DND-41 (cell line): ENCODE measurements around the gene EIPR1.

ENCODE experiments used
- ATAC-seq: fragments of 200-7000 bp; cut with Tn5 transposase; 3 replicates; pipeline ENCODE4 v1.9.1; 2021; ENCODE audit warnings: low read depth; ENCODE audit not compliant: insufficient read depth
- DNase-seq: peaks from one replicate; pipeline ENCODE4 v3.0.0-alpha.2; 2020
- H2AFZ ChIP-seq: 2 replicates; pipeline ENCODE4 v1.6.0; 2012; ENCODE audit warnings: low read depth, low read length
- H3K27ac ChIP-seq: 2 replicates; pipeline ENCODE4 v1.5.1; 2012; ENCODE audit warnings: low read length, inconsistent platforms
- H3K27me3 ChIP-seq: fragments of 200-600 bp; sonication (generic); 2 replicates; pipeline ENCODE4 v1.6.0; 2012; ENCODE audit warnings: low read length, mild to moderate bottlenecking, inconsistent platforms; ENCODE audit not compliant: insufficient read depth, poor library complexity
- H3K36me3 ChIP-seq: 2 replicates; pipeline ENCODE4 v1.5.1; 2012; ENCODE audit warnings: low read length, inconsistent platforms; ENCODE audit not compliant: insufficient read depth
- H3K4me1 ChIP-seq: 2 replicates; pipeline ENCODE4 v1.5.1; 2012; ENCODE audit warnings: mild to moderate bottlenecking, low read length; ENCODE audit not compliant: insufficient read depth
- H3K4me2 ChIP-seq: 2 replicates; pipeline ENCODE4 v1.6.0; 2012; ENCODE audit warnings: mild to moderate bottlenecking, moderate library complexity, low read length, inconsistent platforms; ENCODE audit not compliant: insufficient read depth
- H3K4me3 ChIP-seq, 2 experiments: fragments of 200-600 bp in 1 of 2; shearing (Covaris generic) in 1 of 2; 2 replicates each; pipeline ENCODE4 v1.5.1; 2012 to 2016; ENCODE audit warnings: inconsistent platforms in 2 of 2, low read length in 2 of 2, mild to moderate bottlenecking in 2 of 2, low read depth in 1 of 2, moderate library complexity in 1 of 2
- H3K79me2 ChIP-seq: 2 replicates; pipeline ENCODE4 v1.6.0; 2012; ENCODE audit warnings: low read length, inconsistent platforms; ENCODE audit not compliant: insufficient read depth
- H3K9ac ChIP-seq: 2 replicates; pipeline ENCODE4 v1.6.0; 2012; ENCODE audit warnings: low read depth, mild to moderate bottlenecking, inconsistent platforms, low read length, moderate library complexity
- H3K9me3 ChIP-seq: 2 replicates; pipeline ENCODE4 v1.5.1; 2012; ENCODE audit warnings: low read length, moderate library complexity, mild to moderate bottlenecking, inconsistent platforms; ENCODE audit not compliant: insufficient read depth, severe bottlenecking
- H4K20me1 ChIP-seq: 2 replicates; pipeline ENCODE4 v1.6.0; 2012; ENCODE audit warnings: low read length; ENCODE audit not compliant: insufficient read depth
- EZH2 ChIP-seq: IDR thresholded peaks from 3 replicates; pipeline ENCODE4 v1.6.1; 2012; ENCODE audit warnings: borderline replicate concordance, low read depth, mild to moderate bottlenecking, moderate library complexity, low read length, inconsistent platforms; ENCODE audit not compliant: severe bottlenecking
- TF ChIP-seq, protein P1 (sequence below): IDR thresholded peaks from 2 replicates; pipeline ENCODE4 v1.5.1; 2012; ENCODE audit warnings: borderline replicate concordance, low read length, moderate library complexity, mild to moderate bottlenecking; ENCODE audit not compliant: poor library complexity, severe bottlenecking; ENCODE audit errors: extremely low read depth

The EIPR1 gene

GRCh38 chr2:3176071-3176868 lies 201.3 kb downstream of the EIPR1 start:
- Histone ChIP-seq H3K79me2 (no peaks in the 10 kb centered on the region), H3K27me3 (no peaks in the 10 kb centered on the region), H3K4me1 (no peaks in the 10 kb centered on the region), H3K36me3 (no peaks in the 10 kb centered on the region), H4K20me1 (no peaks in the 10 kb centered on the region; the same call in 1 of the 2 replicates), H3K4me2 (no peak overlapping the region), H3K4me3 (no peak overlapping the region), H2AFZ (no peak overlapping the region), H3K9ac (no peak overlapping the region), H3K9me3 (peaks cover 3% of the 10 kb centered on the region), H3K27ac (no peak overlapping the region)
- TF ChIP-seq, protein P1, sequence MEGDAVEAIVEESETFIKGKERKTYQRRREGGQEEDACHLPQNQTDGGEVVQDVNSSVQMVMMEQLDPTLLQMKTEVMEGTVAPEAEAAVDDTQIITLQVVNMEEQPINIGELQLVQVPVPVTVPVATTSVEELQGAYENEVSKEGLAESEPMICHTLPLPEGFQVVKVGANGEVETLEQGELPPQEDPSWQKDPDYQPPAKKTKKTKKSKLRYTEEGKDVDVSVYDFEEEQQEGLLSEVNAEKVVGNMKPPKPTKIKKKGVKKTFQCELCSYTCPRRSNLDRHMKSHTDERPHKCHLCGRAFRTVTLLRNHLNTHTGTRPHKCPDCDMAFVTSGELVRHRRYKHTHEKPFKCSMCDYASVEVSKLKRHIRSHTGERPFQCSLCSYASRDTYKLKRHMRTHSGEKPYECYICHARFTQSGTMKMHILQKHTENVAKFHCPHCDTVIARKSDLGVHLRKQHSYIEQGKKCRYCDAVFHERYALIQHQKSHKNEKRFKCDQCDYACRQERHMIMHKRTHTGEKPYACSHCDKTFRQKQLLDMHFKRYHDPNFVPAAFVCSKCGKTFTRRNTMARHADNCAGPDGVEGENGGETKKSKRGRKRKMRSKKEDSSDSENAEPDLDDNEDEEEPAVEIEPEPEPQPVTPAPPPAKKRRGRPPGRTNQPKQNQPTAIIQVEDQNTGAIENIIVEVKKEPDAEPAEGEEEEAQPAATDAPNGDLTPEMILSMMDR, result no peak
- no peak for TF ChIP-seq EZH2
- ATAC-seq, result no peak
- DNase-seq, result no peak

DNA sequence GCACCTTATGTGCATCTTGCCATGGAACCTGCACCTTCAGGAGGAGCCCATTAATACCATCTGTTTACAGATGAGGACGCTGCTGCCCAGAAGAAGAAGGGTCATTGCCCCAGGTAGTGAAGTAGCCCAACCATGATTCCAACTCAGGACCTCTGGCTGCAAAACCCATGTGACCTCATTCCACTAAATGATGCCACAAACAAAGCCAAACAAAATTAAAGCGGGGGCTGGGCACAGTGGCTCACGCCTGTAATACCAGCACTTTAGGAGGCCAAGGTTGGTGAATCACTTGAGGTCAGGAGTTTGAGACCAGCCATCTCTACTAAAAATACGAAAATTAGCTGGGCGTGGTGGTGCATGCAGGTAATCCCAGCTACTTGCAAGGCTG lies 202.1 kb downstream of the EIPR1 start:
- DNase-seq, result no peak
- H4K20me1 ChIP-seq, result no peaks in the 10 kb centered on the region; the same call in 1 of the 2 replicates
- TF ChIP-seq, protein P1, result no peak
- no peak for TF ChIP-seq EZH2

DNA sequence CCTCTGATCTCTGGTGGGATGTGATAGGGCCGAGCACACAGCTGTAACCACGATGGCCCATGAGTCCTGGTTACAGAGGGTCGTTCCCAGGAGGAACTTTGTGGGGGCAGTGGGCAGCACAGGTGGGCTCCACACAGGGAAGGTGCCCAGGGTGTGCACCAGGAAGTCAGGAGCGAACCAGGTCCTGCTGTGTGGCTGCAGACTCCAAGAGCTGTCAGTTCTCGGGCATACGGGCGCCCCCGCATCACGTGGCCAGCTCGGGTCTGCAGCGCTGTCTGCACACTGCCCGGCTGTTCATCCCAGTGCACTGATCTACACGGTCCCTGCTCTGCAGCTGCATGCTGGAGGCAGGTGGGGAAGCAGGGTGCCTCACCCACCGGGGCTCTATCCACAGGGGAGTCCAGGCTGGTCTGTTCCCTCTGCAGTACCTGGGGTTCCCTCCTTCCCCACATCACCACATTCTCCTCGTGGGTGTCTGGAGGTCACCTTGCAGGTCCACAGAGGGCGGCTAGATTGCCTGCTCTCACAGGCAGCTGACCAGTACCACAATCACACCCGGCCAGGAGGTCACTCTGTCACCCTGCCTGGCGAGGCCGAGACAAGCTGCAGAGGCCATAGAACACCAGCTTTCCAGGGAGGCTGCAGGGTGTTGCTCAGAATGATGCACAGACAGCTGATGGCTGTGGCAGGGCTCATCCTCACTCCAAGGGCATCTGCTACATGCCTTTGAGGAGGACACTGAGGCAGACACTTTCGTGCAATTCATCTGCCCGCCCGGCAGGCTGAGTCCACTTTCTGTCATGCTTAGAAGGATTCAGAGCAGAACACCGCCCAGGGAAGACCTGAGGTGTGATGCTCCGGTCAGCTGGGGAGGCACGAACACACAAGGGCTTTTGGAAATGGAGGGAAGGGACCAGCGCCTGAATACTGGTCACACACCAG lies 202.7 kb downstream of the EIPR1 start:
- no peak overlapping the region for H3K4me3 ChIP-seq
- H3K4me2 ChIP-seq, result no peak overlapping the region
- no peak overlapping the region for H3K27ac ChIP-seq
- no peaks in the 10 kb centered on the region for H3K79me2 ChIP-seq
- no peaks in the 10 kb centered on the region for H3K27me3 ChIP-seq
- DNase-seq (no peak), ATAC-seq (no peak)
- H3K4me1 ChIP-seq, result no peaks in the 10 kb centered on the region
- TF ChIP-seq EZH2, result no peak
- TF ChIP-seq, protein P1, result no peak
- H3K9me3 ChIP-seq, result no peaks in the 10 kb centered on the region
- H3K9ac ChIP-seq, result no peak overlapping the region
- no peaks in the 10 kb centered on the region; the same call in 1 of the 2 replicates for H4K20me1 ChIP-seq
- H2AFZ ChIP-seq, result no peak overlapping the region
- no peaks in the 10 kb centered on the region for H3K36me3 ChIP-seq

More for the DNA sequence above, 202.1 kb downstream of the EIPR1 start:
- no peak overlapping the region for H3K9ac ChIP-seq
- H3K4me2 ChIP-seq, result no peak overlapping the region
- no peak for ATAC-seq
- no peaks in the 10 kb centered on the region for H3K27me3 ChIP-seq
- H3K79me2 ChIP-seq, result no peaks in the 10 kb centered on the region
- no peaks in the 10 kb centered on the region for H3K4me1 ChIP-seq
- no peak overlapping the region for H3K4me3 ChIP-seq
- no peak overlapping the region for H2AFZ ChIP-seq
- H3K36me3 ChIP-seq, result no peaks in the 10 kb centered on the region
- H3K27ac ChIP-seq, result no peak overlapping the region
- peaks cover 3% of the 10 kb centered on the region for H3K9me3 ChIP-seq
